HG02973 (cell line): ENCODE data around the gene SRP68.

ENCODE experiments used
- ATAC-seq: cut with Tn5 transposase; IDR thresholded peaks from one replicate; pipeline ENCODE4 v1.9.1; 2021; ENCODE audit warnings: moderate library complexity; ENCODE audit not compliant: unreplicated experiment

Gene SRP68

DNA sequence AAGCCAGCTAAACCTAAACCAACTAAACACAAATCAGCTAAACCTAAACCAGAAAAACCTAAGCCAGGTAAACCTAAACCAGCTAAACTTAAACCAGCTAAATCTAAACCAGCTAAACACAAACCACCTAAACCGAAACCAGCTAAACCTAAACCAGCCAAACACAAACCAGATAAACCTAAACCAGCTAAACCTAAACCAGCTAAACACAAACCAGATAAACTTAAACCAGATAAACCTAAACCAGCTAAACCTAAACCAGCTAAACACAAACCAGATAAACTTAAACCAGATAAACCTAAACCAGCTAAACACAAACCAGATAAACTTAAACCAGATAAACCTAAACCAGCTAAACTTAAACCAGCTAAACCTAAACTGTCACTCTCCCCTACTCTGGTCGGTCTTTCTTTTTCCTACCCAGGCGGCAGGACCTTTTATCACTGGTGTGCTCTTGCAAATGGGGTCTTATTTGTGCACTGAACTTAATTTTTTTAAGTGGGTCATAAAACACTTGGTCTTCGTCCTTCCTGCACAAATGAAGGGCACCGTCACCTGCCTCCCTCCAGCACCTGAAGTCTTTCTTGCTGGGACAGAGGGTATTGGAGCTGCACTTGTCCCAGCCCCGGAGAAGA is 52.4 kb downstream of the SRP68 start:
- no peak for ATAC-seq

DNA sequence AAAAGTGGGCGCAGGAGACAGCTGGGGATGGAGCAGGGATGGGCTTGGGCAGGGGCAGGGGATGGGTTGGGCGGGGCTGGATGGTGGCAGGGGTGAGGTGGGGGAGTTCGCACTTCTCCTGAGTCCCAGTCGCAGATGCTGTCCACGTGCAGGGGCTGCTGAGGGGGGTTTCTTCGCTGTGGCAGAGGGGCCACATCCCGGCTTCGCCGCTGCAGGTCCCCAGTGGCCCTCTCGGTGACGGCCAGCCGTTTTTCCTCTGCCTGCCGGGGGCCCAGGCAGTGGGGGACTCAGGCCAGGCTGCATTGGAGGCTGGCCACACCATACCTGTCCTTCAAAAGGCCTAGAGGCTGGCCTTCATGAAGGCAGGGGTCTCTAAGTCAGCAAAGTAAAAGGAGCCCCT is 53.5 kb downstream of the SRP68 start:
- no peak for ATAC-seq

DNA sequence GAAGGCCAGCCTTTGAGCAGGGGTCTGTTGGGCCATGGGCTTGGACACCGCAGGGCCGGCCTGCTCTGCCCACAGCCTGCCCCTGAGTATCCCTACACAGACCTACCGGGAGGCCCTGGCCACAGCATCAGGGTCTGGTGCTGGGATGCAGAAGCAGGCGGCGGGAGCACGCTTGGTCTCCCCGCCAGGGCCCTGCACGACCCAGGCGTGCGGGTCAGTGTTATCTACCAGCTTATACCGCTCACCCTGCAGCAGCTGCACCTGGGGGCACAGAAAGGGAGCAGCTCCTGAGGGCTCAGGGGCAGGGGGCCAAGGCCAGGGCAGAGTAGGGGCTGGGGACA is 54.0 kb downstream of the SRP68 start:
- ATAC-seq, result no peak

DNA sequence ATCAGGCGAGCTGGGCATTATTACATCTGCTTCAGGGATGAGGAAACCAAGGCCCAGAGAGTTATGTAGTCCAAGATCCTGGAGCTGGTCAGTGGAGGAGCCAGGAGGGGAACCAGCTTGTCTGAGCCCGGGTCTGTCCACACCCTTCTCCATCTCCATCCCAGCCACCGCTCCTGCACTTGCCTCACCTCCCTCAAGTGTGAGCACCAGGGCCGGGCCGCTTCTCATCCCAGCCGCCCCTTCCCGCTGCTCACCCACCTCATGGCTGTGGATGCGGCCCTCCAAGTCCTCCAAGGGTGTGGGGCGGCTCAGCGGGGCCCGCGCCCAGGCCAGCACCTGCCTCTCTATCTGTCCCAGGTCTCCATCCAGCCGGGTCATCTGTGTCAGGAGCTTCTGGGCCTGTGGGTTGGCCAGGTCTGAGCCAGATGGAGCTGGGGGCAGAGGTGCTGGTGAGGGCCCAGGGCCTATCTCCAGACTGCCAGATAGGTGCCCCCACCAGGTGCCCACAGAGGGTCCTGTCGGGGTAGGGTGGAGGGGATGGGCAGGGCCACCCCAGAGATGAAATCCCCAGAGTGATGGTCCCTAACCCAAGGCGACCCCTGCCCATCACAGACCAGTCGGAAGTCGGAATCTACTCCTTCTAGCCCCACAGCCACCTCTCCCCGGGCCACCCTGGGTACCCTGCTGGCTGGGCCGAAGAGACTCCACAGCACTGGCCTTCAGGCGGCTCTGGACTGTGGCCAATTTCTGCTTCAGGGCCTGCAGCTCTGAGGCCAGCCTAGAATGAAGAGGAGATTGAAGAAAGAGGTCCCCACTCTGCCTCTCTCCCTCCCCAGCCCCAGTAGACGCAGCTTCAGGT is 54.6 kb downstream of the SRP68 start:
- ATAC-seq, result no peak

DNA sequence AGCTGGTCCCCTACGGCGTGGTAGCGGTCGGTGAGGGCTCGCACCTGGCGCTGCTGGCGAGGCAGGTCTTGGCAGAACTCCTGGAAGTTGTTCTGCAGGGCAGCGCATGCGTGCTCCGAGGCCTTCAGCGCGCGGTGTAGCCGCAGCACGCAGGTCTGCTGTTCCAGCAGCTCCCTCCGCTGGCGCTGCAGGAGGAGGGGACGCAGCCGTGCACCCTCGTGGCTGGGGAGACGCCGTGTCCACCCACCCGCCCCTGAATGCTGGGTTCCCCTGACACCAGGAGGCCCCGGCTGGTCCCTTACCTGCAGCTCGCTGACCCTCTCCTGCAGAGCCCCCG is 57.4 kb downstream of the SRP68 start:
- no peak for ATAC-seq

DNA sequence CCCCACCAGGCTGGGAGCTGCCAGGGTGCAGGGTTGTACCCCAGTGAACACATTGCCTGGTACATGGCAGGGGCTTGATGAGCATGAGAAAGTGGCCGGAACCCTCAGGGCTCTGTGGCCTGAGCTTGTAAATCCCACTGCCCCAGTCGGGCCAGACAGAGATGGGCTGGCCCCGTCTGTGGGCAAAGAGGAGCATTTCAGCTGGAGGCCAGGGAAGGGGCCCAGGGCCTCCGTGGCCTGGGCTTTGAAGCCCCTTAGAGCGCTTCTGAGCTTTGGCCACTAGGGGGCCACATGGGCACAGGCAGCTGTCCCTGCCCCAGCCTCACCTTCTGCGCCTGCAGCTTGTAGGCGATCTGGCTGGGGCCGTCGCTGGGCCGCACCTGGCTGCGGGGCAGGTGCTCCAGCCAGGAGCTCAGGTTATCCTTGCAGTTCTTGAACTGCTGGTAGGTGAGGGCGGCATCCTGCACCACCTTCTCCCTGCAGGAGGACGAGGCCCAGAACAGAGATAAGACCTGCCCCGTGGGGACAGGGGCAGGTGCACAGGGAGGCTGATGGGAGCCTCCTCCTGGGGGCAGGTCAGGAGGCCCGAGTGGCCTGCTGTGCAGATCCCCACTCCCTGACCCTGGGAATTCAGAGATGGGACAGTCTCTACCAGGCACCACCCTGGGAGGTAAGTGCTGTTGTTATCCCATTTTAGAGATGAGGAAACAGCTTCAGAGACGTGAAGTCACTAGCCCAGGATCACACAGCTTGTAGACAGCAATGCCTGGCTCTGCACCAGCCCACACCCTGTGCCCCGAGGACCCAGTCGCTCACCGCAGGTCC is 58.0 kb downstream of the SRP68 start:
- ATAC-seq, result no peak

DNA sequence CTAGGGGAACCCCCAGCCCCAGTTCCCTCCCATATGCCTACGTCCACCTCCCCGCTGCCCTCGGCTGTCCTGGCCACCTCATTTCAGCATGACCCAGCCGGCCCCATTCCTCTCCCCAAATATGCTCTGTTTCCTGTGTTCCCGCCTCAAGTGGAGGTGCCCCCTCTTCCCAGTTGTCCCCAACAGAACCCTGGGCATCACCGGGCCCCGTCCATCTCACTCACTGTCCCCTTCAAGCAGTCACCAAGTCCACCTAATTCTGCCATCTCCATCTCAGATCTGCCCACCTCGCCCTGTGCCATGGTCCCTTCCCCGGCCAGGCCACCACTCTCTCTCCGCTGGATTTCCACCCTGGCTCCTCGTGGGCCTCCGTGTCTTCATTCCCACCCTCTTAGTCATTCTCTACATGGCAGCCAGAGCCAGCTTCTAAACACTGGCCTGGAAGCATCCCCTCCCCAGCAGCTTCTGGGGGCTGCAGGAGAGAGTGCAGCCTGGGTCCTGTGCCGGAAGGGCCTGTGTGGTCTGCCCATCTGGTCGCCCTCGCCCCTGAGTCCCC is 58.9 kb downstream of the SRP68 start:
- ATAC-seq, result no peak

DNA sequence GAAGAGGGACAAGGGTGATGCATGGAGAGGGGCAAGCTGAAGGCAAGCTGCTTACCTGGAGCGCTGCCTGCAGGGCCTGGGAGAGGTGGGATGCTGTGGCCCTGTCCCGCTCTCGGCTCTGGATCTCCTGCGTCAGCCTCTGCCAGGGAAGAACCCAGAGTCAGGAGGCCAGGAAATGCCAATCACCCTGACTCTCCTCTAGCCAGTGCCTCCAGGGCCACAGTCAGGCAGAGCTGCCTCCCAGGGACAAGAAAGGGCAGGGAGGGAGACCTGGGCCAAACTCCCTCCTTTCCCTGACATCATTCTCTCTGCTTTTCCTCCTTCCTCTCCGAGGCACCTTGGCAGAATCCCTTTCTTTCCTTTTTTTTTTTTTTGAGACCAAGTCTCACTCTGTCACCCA is 60.4 kb downstream of the SRP68 start:
- ATAC-seq, result no peak

DNA sequence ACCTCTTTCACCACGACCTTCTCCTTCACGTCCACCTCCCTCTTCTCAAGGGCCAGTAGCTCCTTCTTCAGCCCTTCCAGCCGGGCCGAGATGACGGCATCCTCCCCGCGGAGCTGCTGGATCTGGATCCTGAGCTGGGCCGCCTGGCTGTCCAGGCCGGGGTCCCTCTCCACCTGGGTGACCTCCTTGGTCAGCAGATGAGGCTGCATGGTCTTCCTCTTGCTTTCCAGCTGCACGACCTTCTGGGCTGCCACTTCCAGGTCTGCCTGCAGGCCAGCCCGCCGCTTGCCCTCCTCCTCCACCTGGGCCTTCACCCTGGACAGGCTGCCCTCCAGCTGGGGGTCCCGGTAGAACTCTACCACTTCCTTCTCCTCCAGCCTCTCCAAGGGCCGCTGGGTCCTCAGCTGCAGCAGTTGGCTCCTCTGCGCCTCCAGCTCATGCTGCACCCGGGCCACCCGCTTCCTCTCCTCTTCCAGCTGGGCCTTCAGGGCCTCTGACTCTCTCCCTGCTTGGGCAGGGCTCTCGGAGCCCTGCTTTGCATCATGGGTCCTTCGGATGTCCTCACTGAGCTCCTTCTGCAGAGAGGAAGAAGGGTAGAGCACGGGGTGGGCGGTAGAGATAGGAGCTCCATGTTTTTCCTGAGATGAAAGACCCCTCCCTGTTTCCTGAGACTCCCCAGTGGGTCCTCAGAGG is 62.2 kb downstream of the SRP68 start:
- no peak for ATAC-seq

DNA sequence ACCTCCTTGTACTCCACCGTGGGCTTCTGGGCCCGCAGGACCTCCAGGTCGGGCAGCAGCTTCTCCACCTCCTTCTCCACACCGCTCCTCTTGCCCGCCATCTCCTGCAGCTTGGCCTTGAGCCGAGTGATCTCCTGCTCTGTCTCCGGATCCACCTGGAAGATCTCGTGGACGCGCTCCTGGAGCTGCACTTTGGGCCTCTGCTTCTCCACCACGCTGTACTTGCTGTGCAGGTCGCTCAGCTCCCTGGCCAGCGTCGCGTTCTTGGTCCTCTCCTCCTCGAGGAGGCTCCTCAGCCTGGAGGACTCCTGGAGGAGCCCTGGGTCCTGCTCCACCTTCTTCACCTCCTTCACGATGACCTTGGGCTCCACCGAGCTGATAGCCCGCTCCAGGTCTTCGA is 62.9 kb downstream of the SRP68 start:
- ATAC-seq, result no peak

DNA sequence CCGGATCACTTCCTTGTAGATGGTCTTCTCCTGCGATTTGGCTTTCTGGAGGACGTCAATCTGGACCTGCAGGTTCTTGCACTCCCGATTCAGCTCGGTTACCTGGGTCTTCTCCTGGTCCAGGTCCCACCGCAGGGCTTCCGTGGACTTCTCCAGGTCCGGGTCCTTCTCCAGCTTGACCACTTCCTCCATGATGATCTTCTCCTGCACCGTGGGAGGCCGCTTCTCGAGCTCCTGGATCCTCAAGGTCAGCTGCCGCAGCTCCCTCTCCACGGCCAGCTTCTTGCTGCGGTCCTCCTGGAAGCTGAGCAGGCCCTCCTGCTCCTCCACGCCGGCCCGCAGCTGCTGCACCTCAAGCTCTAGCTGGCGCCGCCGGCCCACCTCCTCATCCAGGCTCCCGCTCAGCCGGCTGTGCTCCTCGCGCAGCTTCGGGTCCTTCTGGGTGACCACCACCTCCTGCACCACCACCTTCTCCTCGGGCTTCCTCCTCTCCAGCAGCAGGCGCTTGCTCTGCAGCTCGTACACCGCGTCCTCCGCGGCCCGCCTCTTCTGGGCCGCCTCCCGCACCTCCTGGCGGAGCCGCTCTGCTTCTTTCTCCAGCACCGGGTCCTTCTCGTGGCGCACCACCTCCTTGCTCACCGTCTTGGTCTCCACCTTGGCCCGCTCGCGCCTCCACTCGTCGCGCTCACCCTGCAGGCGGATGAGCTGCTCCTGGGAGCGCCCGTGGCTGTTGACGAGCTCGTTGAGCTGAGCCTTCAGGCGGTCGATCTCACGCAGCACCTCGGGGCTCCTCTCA is 63.5 kb downstream of the SRP68 start:
- ATAC-seq, result no peak

DNA sequence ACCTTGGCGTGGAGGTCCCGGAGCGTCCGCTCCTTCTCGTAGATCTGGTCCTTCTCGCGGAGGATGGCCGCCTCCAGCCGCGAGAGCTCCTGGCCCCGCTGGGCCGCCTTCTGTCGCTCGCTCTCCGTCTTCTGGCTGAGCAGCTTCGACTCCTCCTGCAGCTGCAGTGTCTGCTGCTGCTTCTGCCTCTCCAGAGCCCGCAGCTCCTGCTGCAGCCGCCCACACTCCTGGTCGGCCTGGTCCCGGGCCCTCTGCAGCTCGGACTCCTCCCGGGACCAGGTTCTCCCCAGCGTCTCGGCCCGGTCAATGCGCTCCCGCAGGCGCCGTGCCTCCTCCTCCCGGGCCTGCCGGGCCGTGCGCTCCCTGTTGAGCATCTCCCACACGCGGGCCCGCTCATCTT is 64.1 kb downstream of the SRP68 start:
- ATAC-seq, result no peak

DNA sequence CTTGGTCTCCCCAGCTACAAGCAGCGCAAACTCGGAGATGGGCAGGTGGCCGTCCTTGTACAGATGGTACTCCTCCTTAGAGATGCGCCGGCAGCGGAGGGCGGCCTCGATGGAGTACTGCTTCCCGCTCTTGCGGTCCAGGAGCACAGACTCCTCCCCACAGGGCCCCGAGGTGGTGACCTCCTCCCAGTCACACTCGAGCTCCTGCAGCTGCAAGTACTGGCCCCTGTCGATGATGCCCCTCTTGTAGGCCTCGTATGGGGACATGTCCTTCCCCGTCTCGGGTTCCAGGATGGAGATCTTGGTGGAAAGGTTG is 64.5 kb downstream of the SRP68 start:
- no peak for ATAC-seq

DNA sequence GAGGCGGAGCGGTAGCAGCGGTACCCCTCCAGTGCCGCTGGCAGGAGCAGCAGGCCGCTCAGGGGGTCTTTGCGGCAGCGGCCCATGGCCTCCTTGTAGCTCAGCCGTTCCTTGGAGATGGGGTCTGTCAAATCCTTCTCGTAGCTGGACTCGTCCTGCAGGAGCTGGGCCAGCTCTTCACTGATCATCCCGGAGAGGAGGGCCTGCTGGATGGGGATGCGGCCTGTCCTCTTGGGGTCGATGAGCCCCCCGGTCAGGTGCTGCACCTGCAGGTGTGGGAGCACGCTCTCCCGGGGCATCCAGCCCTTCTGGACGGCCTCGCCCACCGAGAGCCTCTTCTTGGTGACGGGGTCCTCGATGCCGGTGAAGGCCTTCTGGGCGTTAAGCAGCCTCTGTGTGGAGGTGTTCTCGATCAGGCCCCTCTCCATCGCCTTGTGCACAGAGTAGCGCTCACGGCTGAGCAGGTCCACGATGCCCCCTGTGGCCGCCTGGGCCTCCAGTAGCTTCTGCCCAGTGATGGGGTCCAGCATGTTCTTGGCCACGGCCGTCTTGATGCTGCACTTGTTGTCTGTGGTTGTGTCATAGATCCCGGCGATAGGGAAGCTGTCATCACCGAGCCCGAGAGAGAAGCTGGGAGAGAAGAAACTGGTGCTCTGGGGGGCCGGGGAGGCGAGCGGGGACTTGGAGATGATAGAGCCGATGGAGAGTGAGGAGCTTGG is 65.0 kb downstream of the SRP68 start:
- no peak for ATAC-seq

DNA sequence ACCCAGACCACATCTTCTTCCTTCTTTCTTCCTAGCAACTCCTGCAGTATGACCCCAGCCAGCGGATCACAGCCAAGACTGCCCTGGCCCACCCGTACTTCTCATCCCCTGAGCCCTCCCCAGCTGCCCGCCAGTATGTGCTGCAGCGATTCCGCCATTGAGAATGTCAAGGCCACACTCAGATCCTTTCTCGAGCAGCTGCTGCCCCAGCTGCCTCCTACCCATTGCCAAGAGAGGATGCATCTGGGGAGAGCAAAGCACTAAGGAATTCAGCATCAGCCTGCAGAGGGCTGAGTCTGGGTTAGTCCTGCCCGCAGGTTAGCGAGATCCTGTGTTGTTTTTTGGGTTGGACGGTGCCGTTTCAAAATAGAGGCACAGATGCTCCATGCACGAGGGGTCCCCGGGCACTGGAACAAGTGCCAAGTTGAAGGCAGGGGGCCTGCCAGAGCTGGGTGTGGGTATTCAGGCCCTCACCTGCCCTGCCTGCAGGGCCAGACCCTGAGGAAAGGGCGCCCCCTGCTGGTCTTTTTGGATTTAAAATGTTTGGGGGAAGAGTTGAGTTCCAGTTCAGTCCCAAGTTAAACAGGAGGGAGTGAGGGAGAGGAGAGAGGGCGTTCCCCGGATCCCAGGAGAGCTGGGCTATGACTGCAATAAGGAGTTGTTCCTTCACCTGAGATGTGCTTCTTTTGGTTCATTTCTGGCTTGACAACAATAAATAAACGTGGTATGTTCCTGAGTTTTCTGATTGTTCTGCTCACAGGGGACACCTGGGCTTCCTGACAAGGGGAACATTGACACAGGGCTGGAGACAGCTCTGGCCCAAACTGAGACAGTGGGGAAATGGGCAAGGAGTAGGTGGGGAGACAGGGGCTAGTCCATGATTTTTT is 66.8 kb downstream of the SRP68 start:
- no peak for ATAC-seq

DNA sequence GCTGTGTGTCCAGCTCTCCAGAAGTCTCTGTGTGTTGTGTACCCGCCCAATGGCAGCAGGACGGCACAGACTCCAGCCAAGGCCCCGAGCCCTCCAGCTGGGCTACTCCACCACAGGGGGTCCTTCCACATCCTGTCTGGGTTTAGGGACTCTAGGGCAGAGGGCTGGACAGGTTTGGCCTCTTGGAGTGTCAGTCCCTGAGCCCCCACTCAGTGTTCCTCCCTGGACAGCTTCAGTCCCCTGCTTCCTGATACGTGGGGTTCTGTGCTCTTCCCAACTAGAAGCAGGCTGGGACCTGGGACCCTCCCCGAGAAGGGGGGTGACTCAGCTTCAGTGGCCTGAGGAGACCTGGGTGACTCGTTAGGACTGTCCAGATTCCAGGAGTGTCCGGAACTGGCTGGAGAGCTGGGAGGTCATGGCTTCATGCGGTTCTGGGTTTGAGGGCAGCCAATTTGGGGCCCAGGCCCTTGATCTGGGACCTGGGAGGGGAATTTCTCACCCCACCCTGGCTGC is 67.5 kb downstream of the SRP68 start:
- ATAC-seq, result no peak

DNA sequence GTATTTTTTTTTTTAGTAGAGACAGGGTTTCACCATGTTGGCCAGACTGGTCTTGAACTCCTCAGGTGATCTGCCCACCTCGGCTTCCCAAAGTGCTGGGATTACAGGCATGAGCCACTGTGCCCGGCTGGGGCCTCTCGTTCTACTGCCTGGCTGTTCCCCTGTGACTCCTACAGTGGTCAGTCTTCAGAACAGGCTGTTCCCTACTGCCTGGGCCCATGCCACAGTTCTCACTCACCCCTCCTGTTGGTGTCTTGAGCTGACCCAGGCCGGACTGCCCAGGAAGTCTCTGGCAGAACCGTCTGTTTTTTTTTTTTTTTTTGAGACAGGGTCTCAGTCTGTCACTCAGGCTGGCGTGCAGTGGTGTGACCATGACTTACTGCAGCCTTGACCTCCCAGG is 68.4 kb downstream of the SRP68 start:
- no peak for ATAC-seq

DNA sequence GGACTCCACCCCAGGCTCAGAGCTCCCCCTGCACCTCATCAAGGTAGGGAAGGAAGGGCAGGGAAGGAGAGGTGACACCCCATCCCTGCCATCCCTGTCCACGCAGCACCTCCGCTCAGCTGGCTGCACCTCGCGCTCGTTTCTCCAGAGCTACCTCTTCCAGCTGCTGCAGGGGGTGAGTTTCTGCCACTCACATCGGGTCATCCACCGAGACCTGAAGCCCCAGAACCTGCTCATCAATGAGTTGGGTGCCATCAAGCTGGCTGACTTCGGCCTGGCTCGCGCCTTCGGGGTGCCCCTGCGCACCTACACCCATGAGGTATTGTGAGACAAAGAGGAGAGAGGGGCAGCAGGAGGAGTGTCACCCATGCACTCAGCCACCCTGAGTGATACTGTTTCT is 70.2 kb downstream of the SRP68 start:
- no peak for ATAC-seq
